GM23338 (cell line): ENCODE measurements around the gene VSIR.

Source experiments
- CREB1 ChIP-seq: fragments of 250-450 bp; sonication (Bioruptor Pico); IDR thresholded peaks from 2 replicates; pipeline ENCODE4 v1.5.0; 2020; ENCODE audit warnings: low read depth, mild to moderate bottlenecking, moderate library complexity
- CTCF ChIP-seq, 2 experiments: fragments of 200-600 bp in 1 of 2; sonication (generic) in 1 of 2; conservative IDR thresholded peaks; 2 replicates each; pipeline versions ENCODE4 v1.5.1 to v1.6.1; 2016 to 2017; ENCODE audit warnings: antibody characterized with exemption in 2 of 2, low read depth in 2 of 2, mild to moderate bottlenecking in 2 of 2, moderate library complexity in 1 of 2
- EZH2 ChIP-seq: fragments of 200-600 bp; sonication (generic); IDR thresholded peaks from one replicate; pipeline ENCODE4 v1.8.0; 2017; ENCODE audit warnings: antibody characterized with exemption, mild to moderate bottlenecking, low read depth; ENCODE audit not compliant: unreplicated experiment
- EZH2phosphoT487 ChIP-seq: fragments of 200-600 bp; sonication (generic); IDR thresholded peaks from one replicate; pipeline ENCODE4 v1.8.1; 2018; ENCODE audit warnings: antibody characterized with exemption; ENCODE audit not compliant: unreplicated experiment
- REST ChIP-seq: IDR thresholded peaks from one replicate; pipeline ENCODE4 v1.6.1; 2018; ENCODE audit warnings: antibody characterized with exemption; ENCODE audit not compliant: unreplicated experiment
- STAT1 ChIP-seq: IDR thresholded peaks from one replicate; pipeline ENCODE4 v1.6.1; 2016; ENCODE audit warnings: antibody characterized with exemption; ENCODE audit not compliant: unreplicated experiment
- ZNF114 ChIP-seq: fragments of 250-450 bp; sonication (Bioruptor Pico); IDR thresholded peaks from 2 replicates; pipeline ENCODE4 v1.5.0; 2020; ENCODE audit warnings: mild to moderate bottlenecking, moderate library complexity
- TF ChIP-seq, protein P1 (sequence below): IDR thresholded peaks from 2 replicates; pipeline ENCODE4 v1.6.1; 2016; ENCODE audit warnings: antibody characterized with exemption

- TF ChIP-seq EZH2 = no peak
- TF ChIP-seq CTCF (conservative IDR thresholded peaks at IDR 0.05; ENCODE audit: low read depth in 2 of 2) = no peak
- no peak for TF ChIP-seq REST
- TF ChIP-seq, protein P1, sequence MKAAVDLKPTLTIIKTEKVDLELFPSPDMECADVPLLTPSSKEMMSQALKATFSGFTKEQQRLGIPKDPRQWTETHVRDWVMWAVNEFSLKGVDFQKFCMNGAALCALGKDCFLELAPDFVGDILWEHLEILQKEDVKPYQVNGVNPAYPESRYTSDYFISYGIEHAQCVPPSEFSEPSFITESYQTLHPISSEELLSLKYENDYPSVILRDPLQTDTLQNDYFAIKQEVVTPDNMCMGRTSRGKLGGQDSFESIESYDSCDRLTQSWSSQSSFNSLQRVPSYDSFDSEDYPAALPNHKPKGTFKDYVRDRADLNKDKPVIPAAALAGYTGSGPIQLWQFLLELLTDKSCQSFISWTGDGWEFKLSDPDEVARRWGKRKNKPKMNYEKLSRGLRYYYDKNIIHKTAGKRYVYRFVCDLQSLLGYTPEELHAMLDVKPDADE = no peak
- TF ChIP-seq CREB1 (CRISPR knock-in tag) = no peak
- TF ChIP-seq ZNF114 (CRISPR knock-in tag) = no peak
- no peak for TF ChIP-seq EZH2phosphoT487
- no peak for TF ChIP-seq STAT1
Observed at GRCh38 chr10:71790749-71791440, 17.6 kb upstream of the VSIR start.
